Activated T-cell treated with anti-CD3 and anti-CD28 coated beads, Interleukin-2, amount 50 U/mL, for 24 hours (primary cell): Measurements from ENCODE around the gene CNTN6.

Experiments
- DNase-seq: peaks from one replicate; pipeline ENCODE4 v3.0.0-alpha.2; 2020
- H3K27ac Mint-ChIP-seq: 2 replicates; pipeline ENCODE4 v1.8.0; 2020; ENCODE audit warnings: mild to moderate bottlenecking, mixed read lengths
- H3K27me3 Mint-ChIP-seq: 2 replicates; pipeline ENCODE4 v1.8.0; 2020; ENCODE audit warnings: mixed read lengths
- H3K36me3 Mint-ChIP-seq: 2 replicates; pipeline ENCODE4 v1.8.0; 2020; ENCODE audit warnings: low read depth, mixed read lengths
- H3K4me1 Mint-ChIP-seq: 2 replicates; pipeline ENCODE4 v1.8.0; 2020; ENCODE audit warnings: low read depth, mixed read lengths
- H3K4me3 Mint-ChIP-seq: 2 replicates; pipeline ENCODE4 v1.8.0; 2020; ENCODE audit warnings: mild to moderate bottlenecking, moderate library complexity, mixed read lengths
- H3K9me3 Mint-ChIP-seq: 2 replicates; pipeline ENCODE4 v1.8.0; 2020; ENCODE audit warnings: mixed read lengths

CNTN6 gene

GRCh38 chr3:1131166-1131565, 38.3 kb downstream of the CNTN6 start:
- Mint-ChIP-seq H3K27ac (no peak overlapping the region), H3K4me3 (no peak overlapping the region), H3K27me3 (no peaks in the 10 kb centered on the region), H3K9me3 (no peaks in the 10 kb centered on the region), H3K4me1 (no peaks in the 10 kb centered on the region), H3K36me3 (no peaks in the 10 kb centered on the region)
- no peak for DNase-seq

GRCh38 chr3:1135194-1135593, 42.4 kb downstream of the CNTN6 start:
- H3K27me3 Mint-ChIP-seq: no peaks in the 10 kb centered on the region
- no peak for DNase-seq
- no peak overlapping the region for H3K27ac Mint-ChIP-seq
- H3K36me3 Mint-ChIP-seq: no peaks in the 10 kb centered on the region
- no peak overlapping the region for H3K4me3 Mint-ChIP-seq
- no peaks in the 10 kb centered on the region for H3K4me1 Mint-ChIP-seq
- peaks cover 3% of the 10 kb centered on the region for H3K9me3 Mint-ChIP-seq

- no peaks in the 10 kb centered on the region for H3K4me1 Mint-ChIP-seq
- no peaks in the 10 kb centered on the region for H3K36me3 Mint-ChIP-seq
- H3K9me3 Mint-ChIP-seq: peaks cover 3% of the 10 kb centered on the region
- H3K27me3 Mint-ChIP-seq: no peaks in the 10 kb centered on the region
- no peak overlapping the region for H3K27ac Mint-ChIP-seq
- H3K4me3 Mint-ChIP-seq: no peak overlapping the region
- DNase-seq: no peak
These were observed 45.2 kb downstream of the CNTN6 start for GRCh38 chr3:1138036-1138435.

GRCh38 chr3:1139071-1139470, 46.2 kb downstream of the CNTN6 start:
- Mint-ChIP-seq H3K4me1 (no peaks in the 10 kb centered on the region), H3K27me3 (no peaks in the 10 kb centered on the region), H3K36me3 (no peaks in the 10 kb centered on the region), H3K27ac (no peak overlapping the region), H3K9me3 (peaks cover 3% of the 10 kb centered on the region), H3K4me3 (no peak overlapping the region)
- DNase-seq: no peak

GRCh38 chr3:1147326-1147725, 54.5 kb downstream of the CNTN6 start:
- H3K27me3 Mint-ChIP-seq: no peaks in the 10 kb centered on the region

GRCh38 chr3:1147819-1148218, 55.0 kb downstream of the CNTN6 start:
- Mint-ChIP-seq H3K9me3 (no peaks in the 10 kb centered on the region), H3K36me3 (no peaks in the 10 kb centered on the region), H3K4me1 (no peaks in the 10 kb centered on the region), H3K27me3 (no peaks in the 10 kb centered on the region), H3K27ac (no peak overlapping the region), H3K4me3 (no peak overlapping the region)
- no peak for DNase-seq

More at GRCh38 chr3:1147326-1147725, 54.5 kb downstream of the CNTN6 start:
- no peak overlapping the region for H3K27ac Mint-ChIP-seq
- H3K4me3 Mint-ChIP-seq: no peak overlapping the region
- no peaks in the 10 kb centered on the region for H3K4me1 Mint-ChIP-seq
- no peaks in the 10 kb centered on the region for H3K9me3 Mint-ChIP-seq
- H3K36me3 Mint-ChIP-seq: no peaks in the 10 kb centered on the region
- DNase-seq: no peak

GRCh38 chr3:1164101-1164500, 71.3 kb downstream of the CNTN6 start:
- Mint-ChIP-seq H3K4me3 (no peak overlapping the region), H3K27me3 (no peaks in the 10 kb centered on the region), H3K4me1 (no peaks in the 10 kb centered on the region), H3K36me3 (no peaks in the 10 kb centered on the region), H3K27ac (no peak overlapping the region), H3K9me3 (peaks cover 4% of the 10 kb centered on the region)
- no peak for DNase-seq

GRCh38 chr3:1171320-1171719, 78.5 kb downstream of the CNTN6 start:
- Mint-ChIP-seq H3K9me3 (peaks cover 16% of the 10 kb centered on the region), H3K36me3 (no peaks in the 10 kb centered on the region), H3K27me3 (no peaks in the 10 kb centered on the region), H3K4me1 (no peaks in the 10 kb centered on the region), H3K4me3 (no peak overlapping the region), H3K27ac (no peak overlapping the region)
- DNase-seq: no peak

- Mint-ChIP-seq H3K4me3 (no peak overlapping the region), H3K27ac (no peak overlapping the region), H3K4me1 (no peaks in the 10 kb centered on the region), H3K27me3 (no peaks in the 10 kb centered on the region), H3K9me3 (peaks cover 11% of the 10 kb centered on the region), H3K36me3 (no peaks in the 10 kb centered on the region)
- no peak for DNase-seq
These were observed 79.8 kb downstream of the CNTN6 start for GRCh38 chr3:1172644-1173043.

- no peaks in the 10 kb centered on the region for H3K4me1 Mint-ChIP-seq
- no peaks in the 10 kb centered on the region for H3K27me3 Mint-ChIP-seq
- H3K27ac Mint-ChIP-seq: no peak overlapping the region
- H3K4me3 Mint-ChIP-seq: no peak overlapping the region
- peaks cover 10% of the 10 kb centered on the region for H3K9me3 Mint-ChIP-seq
- H3K36me3 Mint-ChIP-seq: no peaks in the 10 kb centered on the region
- no peak for DNase-seq
These were observed 86.3 kb downstream of the CNTN6 start for GRCh38 chr3:1179146-1179545.

- no peaks in the 10 kb centered on the region for H3K36me3 Mint-ChIP-seq
- no peaks in the 10 kb centered on the region for H3K27me3 Mint-ChIP-seq
- DNase-seq: no peak
- no peaks in the 10 kb centered on the region for H3K4me1 Mint-ChIP-seq
- H3K27ac Mint-ChIP-seq: no peak overlapping the region
- H3K9me3 Mint-ChIP-seq: no peaks in the 10 kb centered on the region
- H3K4me3 Mint-ChIP-seq: no peak overlapping the region
These were observed 90.7 kb downstream of the CNTN6 start for GRCh38 chr3:1183320-1184048.

GRCh38 chr3:1190569-1190968, 97.7 kb downstream of the CNTN6 start:
- Mint-ChIP-seq H3K36me3 (no peaks in the 10 kb centered on the region), H3K27ac (no peak overlapping the region), H3K4me3 (no peak overlapping the region), H3K9me3 (no peaks in the 10 kb centered on the region), H3K27me3 (no peaks in the 10 kb centered on the region), H3K4me1 (no peaks in the 10 kb centered on the region)
- DNase-seq: no peak

GRCh38 chr3:1191026-1191425, 98.2 kb downstream of the CNTN6 start:
- no peak for DNase-seq
- Mint-ChIP-seq H3K9me3 (no peaks in the 10 kb centered on the region), H3K4me1 (no peaks in the 10 kb centered on the region)

GRCh38 chr3:1195947-1196346, 103.1 kb downstream of the CNTN6 start:
- no peaks in the 10 kb centered on the region for H3K27me3 Mint-ChIP-seq
- H3K4me1 Mint-ChIP-seq: no peaks in the 10 kb centered on the region
- no peaks in the 10 kb centered on the region for H3K9me3 Mint-ChIP-seq
- H3K36me3 Mint-ChIP-seq: no peaks in the 10 kb centered on the region
- no peak overlapping the region for H3K4me3 Mint-ChIP-seq
- no peak for DNase-seq
- no peak overlapping the region for H3K27ac Mint-ChIP-seq

More at GRCh38 chr3:1191026-1191425, 98.2 kb downstream of the CNTN6 start:
- H3K4me3 Mint-ChIP-seq: no peak overlapping the region
- no peaks in the 10 kb centered on the region for H3K36me3 Mint-ChIP-seq
- H3K27ac Mint-ChIP-seq: no peak overlapping the region
- H3K27me3 Mint-ChIP-seq: no peaks in the 10 kb centered on the region

- no peak overlapping the region for H3K27ac Mint-ChIP-seq
- no peaks in the 10 kb centered on the region for H3K27me3 Mint-ChIP-seq
- H3K9me3 Mint-ChIP-seq: peaks cover 2% of the 10 kb centered on the region
- DNase-seq: no peak
- H3K36me3 Mint-ChIP-seq: no peaks in the 10 kb centered on the region
- no peak overlapping the region for H3K4me3 Mint-ChIP-seq
- no peaks in the 10 kb centered on the region for H3K4me1 Mint-ChIP-seq
These were observed 104.2 kb downstream of the CNTN6 start for GRCh38 chr3:1197051-1197450.

- no peaks in the 10 kb centered on the region for H3K27me3 Mint-ChIP-seq
- no peak overlapping the region for H3K27ac Mint-ChIP-seq
- no peaks in the 10 kb centered on the region for H3K4me1 Mint-ChIP-seq
- H3K36me3 Mint-ChIP-seq: no peaks in the 10 kb centered on the region
- no peak overlapping the region for H3K4me3 Mint-ChIP-seq
- DNase-seq: no peak
- peaks cover 2% of the 10 kb centered on the region for H3K9me3 Mint-ChIP-seq
These were observed 107.5 kb downstream of the CNTN6 start for GRCh38 chr3:1200371-1200770.
